ENCODE data around the gene TMC3. TPM values are rescaled to one million over a fixed set of nuclear protein-coding genes. Genes with fewer than 3 reads are reported as not detected.

The TMC3 gene
- total and polyA plus RNA-seq, 9 donors, result 0.05 to 0.23 TPM; not detected in 7

- Histone ChIP-seq H3K36me3 (no peaks in the 10 kb centered on the region), H3K4me3 (no peak overlapping the region), H3K27ac (no peak overlapping the region), H3K9me3 (no peaks in the 10 kb centered on the region), H3K27me3 (no peaks in the 10 kb centered on the region), H3K4me1 (ENCODE audit: insufficient read depth) (peaks cover 6% of the 10 kb centered on the region)
- DNase-seq, result no peak
- intact Hi-C loops (cut with DNase I), result no loop called here
- 93 to 95% (median 93%) methylated on average over 1 of the region's 1 CpG for WGBS, 3 donors
- no peak for TF ChIP-seq CTCF (IDR thresholded peaks at IDR 0.05)
- no peak for TF ChIP-seq EP300 (IDR thresholded peaks at IDR 0.05)
- TF ChIP-seq POLR2A (IDR thresholded peaks at IDR 0.05), result no peak
Measured at GRCh38 chr15:81321667-81322066, 52.3 kb downstream of the TMC3 start.

GRCh38 chr15:81317642-81318017, 56.4 kb downstream of the TMC3 start:
- WGBS, 3 donors, result 87 to 92% (median 90%) methylated on average over 6 of the region's 6 CpGs
- H3K27ac ChIP-seq, result no peak overlapping the region
- TF ChIP-seq CTCF (IDR thresholded peaks at IDR 0.05) (no peak), EP300 (IDR thresholded peaks at IDR 0.05) (no peak), POLR2A (IDR thresholded peaks at IDR 0.05) (no peak)
- DNase-seq, result no peak
- H3K36me3 ChIP-seq, result no peaks in the 10 kb centered on the region
- H3K9me3 ChIP-seq, result no peaks in the 10 kb centered on the region
- peaks cover 6% of the 10 kb centered on the region for H3K4me1 ChIP-seq (ENCODE audit: insufficient read depth)
- no peaks in the 10 kb centered on the region for H3K27me3 ChIP-seq
- no peak overlapping the region for H3K4me3 ChIP-seq
- intact Hi-C loops (cut with DNase I), result no loop called here

- WGBS, 3 donors, result 75 to 86% (median 82%) methylated on average over 3 of the region's 3 CpGs
- Histone ChIP-seq H3K9me3 (no peaks in the 10 kb centered on the region), H3K4me3 (no peak overlapping the region), H3K36me3 (no peaks in the 10 kb centered on the region), H3K27me3 (no peaks in the 10 kb centered on the region), H3K27ac (no peak overlapping the region), H3K4me1 (ENCODE audit: insufficient read depth) (peaks cover 6% of the 10 kb centered on the region)
- intact Hi-C loops (cut with DNase I), result no loop called here
- no peak for DNase-seq
- TF ChIP-seq EP300 (IDR thresholded peaks at IDR 0.05) (no peak), CTCF (IDR thresholded peaks at IDR 0.05) (no peak), POLR2A (IDR thresholded peaks at IDR 0.05) (no peak)
Measured at GRCh38 chr15:81316267-81316666, 57.7 kb downstream of the TMC3 start.

GRCh38 chr15:81315452-81316175, 58.4 kb downstream of the TMC3 start:
- H3K4me1 ChIP-seq (ENCODE audit: insufficient read depth), result peaks cover 6% of the 10 kb centered on the region
- H3K9me3 ChIP-seq, result no peaks in the 10 kb centered on the region
- intact Hi-C loops (cut with DNase I), result no loop called here
- H3K36me3 ChIP-seq, result no peaks in the 10 kb centered on the region
- WGBS, 3 donors, result 91 to 94% (median 92%) methylated on average over 14 of the region's 14 CpGs
- no peak for DNase-seq
- H3K27ac ChIP-seq, result no peak overlapping the region
- no peaks in the 10 kb centered on the region for H3K27me3 ChIP-seq
- no peak overlapping the region for H3K4me3 ChIP-seq
- TF ChIP-seq EP300 (IDR thresholded peaks at IDR 0.05) (no peak), CTCF (IDR thresholded peaks at IDR 0.05) (no peak), POLR2A (IDR thresholded peaks at IDR 0.05) (no peak)
